Skeletal muscle satellite cell (primary cell): ENCODE measurements around the gene HSPB1.
"Not testable (repeated sequence)": the region's sequence is repeated elsewhere in the genome, so short reads cannot be mapped to it uniquely, and the experiment has no call there.

Source experiments
- H3K27me3 ChIP-seq: 2 replicates; pipeline ENCODE4 v1.7.0; 2013; ENCODE audit warnings: low read length; ENCODE audit not compliant: control insufficient read depth, insufficient read depth
- H3K36me3 ChIP-seq: 2 replicates; pipeline ENCODE4 v1.7.0; 2013; ENCODE audit warnings: mild to moderate bottlenecking, control low read depth, low read length; ENCODE audit not compliant: insufficient read depth
- H3K4me1 ChIP-seq: 2 replicates; pipeline ENCODE4 v1.7.0; 2013; ENCODE audit warnings: low read length; ENCODE audit not compliant: control insufficient read depth, insufficient read depth
- H3K4me2 ChIP-seq: 2 replicates; pipeline ENCODE4 v1.7.0; 2013; ENCODE audit warnings: mild to moderate bottlenecking, low read length
- H3K4me3 ChIP-seq: 2 replicates; pipeline ENCODE4 v1.7.0; 2013; ENCODE audit warnings: low read length
- H3K9ac ChIP-seq: 2 replicates; pipeline ENCODE4 v1.7.0; 2013; ENCODE audit warnings: mild to moderate bottlenecking, low read depth, low read length, moderate library complexity
- H3K9me3 ChIP-seq: replicated peaks from 2 replicates; pipeline ENCODE4 v1.7.0; 2013; ENCODE audit warnings: mild to moderate bottlenecking, control low read depth, low read length

HSPB1 gene

GRCh38 chr7:76267894-76268183, 34.6 kb upstream of the HSPB1 start:
- Histone ChIP-seq H3K27me3 (peaks cover 50% of the 10 kb centered on the region), H3K4me2 (peak overlapping the region; percentile 33), H3K36me3 (no peaks in the 10 kb centered on the region), H3K9ac (no peak overlapping the region), H3K4me1 (peaks cover 4% of the 10 kb centered on the region), H3K4me3 (no peak overlapping the region), H3K9me3 (no peaks in the 10 kb centered on the region)

- peaks cover 4% of the 10 kb centered on the region for H3K4me1 ChIP-seq
- H3K27me3 ChIP-seq: peaks cover 55% of the 10 kb centered on the region
- H3K4me3 ChIP-seq: no peak overlapping the region
- no peaks in the 10 kb centered on the region for H3K9me3 ChIP-seq
- no peaks in the 10 kb centered on the region for H3K36me3 ChIP-seq
- H3K9ac ChIP-seq: no peak overlapping the region
- H3K4me2 ChIP-seq: peak overlapping the region; percentile 54
These were observed 34.1 kb upstream of the HSPB1 start for GRCh38 chr7:76268376-76268775.

- Histone ChIP-seq H3K27me3 (peaks cover 68% of the 10 kb centered on the region), H3K9me3 (no peaks in the 10 kb centered on the region), H3K9ac (no peak overlapping the region), H3K4me3 (no peak overlapping the region), H3K4me1 (peaks cover 4% of the 10 kb centered on the region), H3K4me2 (no peak overlapping the region), H3K36me3 (no peaks in the 10 kb centered on the region)
These were observed 32.6 kb upstream of the HSPB1 start for GRCh38 chr7:76269895-76270294.

GRCh38 chr7:76271384-76271783, 31.1 kb upstream of the HSPB1 start:
- not testable (repeated sequence) for H3K9me3 ChIP-seq, H3K4me3 ChIP-seq, H3K4me1 ChIP-seq, H3K4me2 ChIP-seq, H3K9ac ChIP-seq, H3K36me3 ChIP-seq
- H3K27me3 ChIP-seq: peaks cover 76% of the 10 kb centered on the region

GRCh38 chr7:76272142-76272541, 30.3 kb upstream of the HSPB1 start:
- peaks cover 1% of the 10 kb centered on the region for H3K4me1 ChIP-seq
- no peaks in the 10 kb centered on the region for H3K36me3 ChIP-seq
- no peaks in the 10 kb centered on the region for H3K9me3 ChIP-seq
- no peak overlapping the region for H3K4me3 ChIP-seq
- H3K27me3 ChIP-seq: peaks cover 78% of the 10 kb centered on the region
- no peak overlapping the region for H3K4me2 ChIP-seq
- H3K9ac ChIP-seq: no peak overlapping the region

- H3K4me2 ChIP-seq: no peak overlapping the region
- no peaks in the 10 kb centered on the region for H3K36me3 ChIP-seq
- H3K4me1 ChIP-seq: no peaks in the 10 kb centered on the region
- H3K9me3 ChIP-seq: no peaks in the 10 kb centered on the region
- H3K27me3 ChIP-seq: peaks cover 80% of the 10 kb centered on the region
- H3K4me3 ChIP-seq: no peak overlapping the region
- H3K9ac ChIP-seq: no peak overlapping the region
These were observed 29.5 kb upstream of the HSPB1 start for GRCh38 chr7:76272851-76273497.

- H3K27me3 ChIP-seq: peaks cover 78% of the 10 kb centered on the region
- H3K9ac ChIP-seq: no peak overlapping the region
- no peak overlapping the region for H3K4me3 ChIP-seq
- no peak overlapping the region for H3K4me2 ChIP-seq
- H3K9me3 ChIP-seq: no peaks in the 10 kb centered on the region
- no peaks in the 10 kb centered on the region for H3K36me3 ChIP-seq
- H3K4me1 ChIP-seq: no peaks in the 10 kb centered on the region
These were observed 29.0 kb upstream of the HSPB1 start for GRCh38 chr7:76273503-76273902.

- Histone ChIP-seq H3K9ac (no peak overlapping the region), H3K36me3 (no peaks in the 10 kb centered on the region), H3K27me3 (peaks cover 59% of the 10 kb centered on the region), H3K4me1 (peaks cover 4% of the 10 kb centered on the region), H3K9me3 (no peaks in the 10 kb centered on the region), H3K4me3 (no peak overlapping the region), H3K4me2 (no peak overlapping the region)
These were observed 23.9 kb upstream of the HSPB1 start for GRCh38 chr7:76278540-76278939.

GRCh38 chr7:76280408-76280807, 22.1 kb upstream of the HSPB1 start:
- Histone ChIP-seq H3K4me2 (no peak overlapping the region), H3K36me3 (no peaks in the 10 kb centered on the region), H3K4me3 (no peak overlapping the region), H3K27me3 (peaks cover 44% of the 10 kb centered on the region), H3K9ac (no peak overlapping the region), H3K9me3 (no peaks in the 10 kb centered on the region), H3K4me1 (peaks cover 4% of the 10 kb centered on the region)

- H3K9ac ChIP-seq: no peak overlapping the region
- no peaks in the 10 kb centered on the region for H3K36me3 ChIP-seq
- peaks cover 42% of the 10 kb centered on the region for H3K27me3 ChIP-seq
- H3K4me2 ChIP-seq: peak overlapping the region; percentile 66
- H3K9me3 ChIP-seq: no peaks in the 10 kb centered on the region
- peak overlapping the region; percentile 53 for H3K4me3 ChIP-seq
- peaks cover 4% of the 10 kb centered on the region for H3K4me1 ChIP-seq
These were observed 21.3 kb upstream of the HSPB1 start for GRCh38 chr7:76281006-76281705.

- Histone ChIP-seq H3K4me3 (peak overlapping the region; percentile 62), H3K27me3 (peaks cover 35% of the 10 kb centered on the region), H3K9ac (no peak overlapping the region)
These were observed 20.6 kb upstream of the HSPB1 start for GRCh38 chr7:76281706-76282343.

More at GRCh38 chr7:76281706-76282343, 20.6 kb upstream of the HSPB1 start:
- Histone ChIP-seq H3K36me3 (no peaks in the 10 kb centered on the region), H3K4me2 (peak overlapping the region; percentile 72), H3K4me1 (peaks cover 4% of the 10 kb centered on the region), H3K9me3 (no peaks in the 10 kb centered on the region)
